Measurements from ENCODE around the gene RAD51D. TPM values are rescaled to one million over a fixed set of nuclear protein-coding genes. Genes with fewer than 3 reads are reported as not detected.
"Not testable (repeated sequence)": the region's sequence is repeated elsewhere in the genome, so short reads cannot be mapped to it uniquely, and the experiment has no call there.

RAD51D gene
- polyA plus RNA-seq, 1 donor (not counting 4 experiments of a cell fraction or from before 2014, with no cell fraction given): 4.9 TPM

GRCh38 chr17:35152421-35153140 lies 32.9 kb upstream of the RAD51D start:
- no peak for FAIRE-seq

DNA sequence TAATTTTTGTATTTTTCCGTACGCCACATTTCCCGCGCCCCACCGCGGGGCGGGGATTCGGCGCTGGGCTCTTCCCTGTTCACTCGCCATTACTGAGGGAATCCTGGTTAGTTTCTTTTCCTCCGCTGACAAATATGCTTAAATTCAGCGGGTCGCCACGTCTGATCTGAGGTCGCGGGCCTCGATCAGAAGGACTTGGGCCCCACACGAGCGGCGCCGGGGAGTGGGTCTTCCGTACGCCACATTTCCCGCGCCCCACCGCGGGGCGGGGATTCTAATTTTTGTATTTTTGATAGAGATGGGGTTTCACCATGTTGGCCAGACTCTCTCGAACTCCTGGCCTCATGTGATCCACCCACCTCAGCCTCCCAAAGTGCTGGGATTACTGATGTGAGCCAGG lies 31.4 kb upstream of the RAD51D start:
- DNase-seq (ENCODE audit: low read depth, low spot score); H3K79me2 ChIP-seq (ENCODE audit: control insufficient read depth, insufficient read depth, low read length); FAIRE-seq; dilution Hi-C loops (cut with MboI; ENCODE audit: extremely low pct_ligation_motif_present, low sequenced_read_pairs); H3K27ac ChIP-seq (ENCODE audit: control insufficient read depth, insufficient read depth, low read length); H3K27me3 ChIP-seq (ENCODE audit: control insufficient read depth, extremely low read depth, insufficient read depth, low read length); H3K4me1 ChIP-seq (ENCODE audit: control insufficient read depth, extremely low read depth, insufficient read depth, low read length); H3K9me3 ChIP-seq (ENCODE audit: control insufficient read depth, low read depth, low read length); H4K20me1 ChIP-seq (ENCODE audit: control insufficient read depth, extremely low read depth, insufficient read depth, low read length); H3K9ac ChIP-seq (ENCODE audit: control insufficient read depth, extremely low read depth, insufficient read depth, low read length); H3K36me3 ChIP-seq (ENCODE audit: control insufficient read depth in 2 of 2, extremely low read depth in 1 of 2, insufficient read depth in 2 of 2, low read length in 2 of 2); H3K4me2 ChIP-seq (ENCODE audit: control insufficient read depth, extremely low read depth, insufficient read depth, low read depth, low read length); H2AFZ ChIP-seq (ENCODE audit: control insufficient read depth, low read length); H3K4me3 ChIP-seq (ENCODE audit: control insufficient read depth in 2 of 3, extremely low read depth in 1 of 3, insufficient read depth in 2 of 3, low read depth in 1 of 3, low read length in 3 of 3); H3K9me1 ChIP-seq (ENCODE audit: control insufficient read depth, extremely low read depth, insufficient read depth, low read length): not testable (repeated sequence)

More at GRCh38 chr17:35152421-35153140, 32.9 kb upstream of the RAD51D start:
- no peak overlapping the region for H2AFZ ChIP-seq (ENCODE audit: control insufficient read depth, low read length)
- no peaks in the 10 kb centered on the region for H3K9me3 ChIP-seq (ENCODE audit: control insufficient read depth, low read depth, low read length)
- no peak overlapping the region for H3K4me3 ChIP-seq (ENCODE audit: control insufficient read depth in 2 of 3, extremely low read depth in 1 of 3, insufficient read depth in 2 of 3, low read depth in 1 of 3, low read length in 3 of 3)
- no peaks in the 10 kb centered on the region for H3K79me2 ChIP-seq (ENCODE audit: control insufficient read depth, insufficient read depth, low read length)
- H3K27ac ChIP-seq (ENCODE audit: control insufficient read depth, insufficient read depth, low read length): no peak overlapping the region
- DNase-seq (ENCODE audit: low read depth, low spot score): no peak
- H3K4me1 ChIP-seq (ENCODE audit: control insufficient read depth, extremely low read depth, insufficient read depth, low read length): no peaks in the 10 kb centered on the region
- H3K9me1 ChIP-seq (ENCODE audit: control insufficient read depth, extremely low read depth, insufficient read depth, low read length): no peaks in the 10 kb centered on the region
- no peaks in the 10 kb centered on the region for H3K36me3 ChIP-seq (ENCODE audit: control insufficient read depth in 2 of 2, extremely low read depth in 1 of 2, insufficient read depth in 2 of 2, low read length in 2 of 2)
- no peak overlapping the region for H3K9ac ChIP-seq (ENCODE audit: control insufficient read depth, extremely low read depth, insufficient read depth, low read length)
- H3K27me3 ChIP-seq (ENCODE audit: control insufficient read depth, extremely low read depth, insufficient read depth, low read length): peaks cover 5% of the 10 kb centered on the region
- dilution Hi-C loops (cut with MboI; ENCODE audit: extremely low pct_ligation_motif_present, low sequenced_read_pairs): no loop called here
- no peaks in the 10 kb centered on the region for H4K20me1 ChIP-seq (ENCODE audit: control insufficient read depth, extremely low read depth, insufficient read depth, low read length)
- no peak overlapping the region for H3K4me2 ChIP-seq (ENCODE audit: control insufficient read depth, extremely low read depth, insufficient read depth, low read depth, low read length)
- no peak for TF ChIP-seq EZH2 (IDR thresholded peaks at IDR 0.05; ENCODE audit: low read length)
- TF ChIP-seq, protein P1, sequence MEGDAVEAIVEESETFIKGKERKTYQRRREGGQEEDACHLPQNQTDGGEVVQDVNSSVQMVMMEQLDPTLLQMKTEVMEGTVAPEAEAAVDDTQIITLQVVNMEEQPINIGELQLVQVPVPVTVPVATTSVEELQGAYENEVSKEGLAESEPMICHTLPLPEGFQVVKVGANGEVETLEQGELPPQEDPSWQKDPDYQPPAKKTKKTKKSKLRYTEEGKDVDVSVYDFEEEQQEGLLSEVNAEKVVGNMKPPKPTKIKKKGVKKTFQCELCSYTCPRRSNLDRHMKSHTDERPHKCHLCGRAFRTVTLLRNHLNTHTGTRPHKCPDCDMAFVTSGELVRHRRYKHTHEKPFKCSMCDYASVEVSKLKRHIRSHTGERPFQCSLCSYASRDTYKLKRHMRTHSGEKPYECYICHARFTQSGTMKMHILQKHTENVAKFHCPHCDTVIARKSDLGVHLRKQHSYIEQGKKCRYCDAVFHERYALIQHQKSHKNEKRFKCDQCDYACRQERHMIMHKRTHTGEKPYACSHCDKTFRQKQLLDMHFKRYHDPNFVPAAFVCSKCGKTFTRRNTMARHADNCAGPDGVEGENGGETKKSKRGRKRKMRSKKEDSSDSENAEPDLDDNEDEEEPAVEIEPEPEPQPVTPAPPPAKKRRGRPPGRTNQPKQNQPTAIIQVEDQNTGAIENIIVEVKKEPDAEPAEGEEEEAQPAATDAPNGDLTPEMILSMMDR (optimal IDR thresholded peaks at IDR 0.05 in 1 of 3, IDR thresholded peaks at IDR 0.05 in 1 of 3, conservative IDR thresholded peaks at IDR 0.05 in 1 of 3; ENCODE audit: extremely low read depth in 1 of 3, insufficient read depth in 2 of 3, low read length in 3 of 3): no peak

- FAIRE-seq: no peak
- Histone ChIP-seq H3K4me1 (ENCODE audit: control insufficient read depth, extremely low read depth, insufficient read depth, low read length) (no peaks in the 10 kb centered on the region), H2AFZ (ENCODE audit: control insufficient read depth, low read length) (no peak overlapping the region), H3K27me3 (ENCODE audit: control insufficient read depth, extremely low read depth, insufficient read depth, low read length) (peaks cover 5% of the 10 kb centered on the region), H4K20me1 (ENCODE audit: control insufficient read depth, extremely low read depth, insufficient read depth, low read length) (no peaks in the 10 kb centered on the region), H3K27ac (ENCODE audit: control insufficient read depth, insufficient read depth, low read length) (no peak overlapping the region), H3K36me3 (ENCODE audit: control insufficient read depth in 2 of 2, extremely low read depth in 1 of 2, insufficient read depth in 2 of 2, low read length in 2 of 2) (no peaks in the 10 kb centered on the region), H3K9me3 (ENCODE audit: control insufficient read depth, low read depth, low read length) (no peaks in the 10 kb centered on the region), H3K79me2 (ENCODE audit: control insufficient read depth, insufficient read depth, low read length) (no peaks in the 10 kb centered on the region), H3K4me2 (ENCODE audit: control insufficient read depth, extremely low read depth, insufficient read depth, low read depth, low read length) (no peak overlapping the region), H3K9ac (ENCODE audit: control insufficient read depth, extremely low read depth, insufficient read depth, low read length) (no peak overlapping the region), H3K4me3 (ENCODE audit: control insufficient read depth in 2 of 3, extremely low read depth in 1 of 3, insufficient read depth in 2 of 3, low read depth in 1 of 3, low read length in 3 of 3) (no peak overlapping the region), H3K9me1 (ENCODE audit: control insufficient read depth, extremely low read depth, insufficient read depth, low read length) (no peaks in the 10 kb centered on the region)
- no peak for DNase-seq (ENCODE audit: low read depth, low spot score)
- dilution Hi-C loops (cut with MboI; ENCODE audit: extremely low pct_ligation_motif_present, low sequenced_read_pairs): no loop called here
- no peak for TF ChIP-seq EZH2 (IDR thresholded peaks at IDR 0.05; ENCODE audit: low read length)
- TF ChIP-seq, protein P1 (optimal IDR thresholded peaks at IDR 0.05 in 1 of 3, IDR thresholded peaks at IDR 0.05 in 1 of 3, conservative IDR thresholded peaks at IDR 0.05 in 1 of 3; ENCODE audit: extremely low read depth in 1 of 3, insufficient read depth in 2 of 3, low read length in 3 of 3): no peak
Measured at GRCh38 chr17:35149941-35150340, 30.3 kb upstream of the RAD51D start.

Measured in keratinocyte (primary cell).